Upper lobe of left lung (tissue), 6 donors: ENCODE results near the gene VAPB. TPM values are rescaled to one million over a fixed set of nuclear protein-coding genes. Genes with fewer than 3 reads are reported as not detected.

ENCODE experiments used
- ATAC-seq, 2 donors: fragments of 200-7000 bp; cut with Tn5 transposase; one replicate each; pipeline ENCODE4 v1.9.1; 2022; ENCODE audit warnings: mild to moderate bottlenecking in 2 of 2, moderate library complexity in 2 of 2; ENCODE audit not compliant: low FRiP score in 2 of 2
- DNase-seq, 2 donors: peaks; one replicate each; pipeline ENCODE4 v3.0.0-alpha.2; 2019 to 2020
- H3K27ac ChIP-seq, 4 donors: fragments of 200-600 bp; sonication (generic); one replicate each; pipeline ENCODE4 v1.5.1; 2016 to 2019
- H3K27me3 ChIP-seq, 4 donors: fragments of 200-600 bp; sonication (generic); one replicate each; pipeline ENCODE4 v1.5.1; 2017 to 2019
- H3K36me3 ChIP-seq, 4 donors: fragments of 200-600 bp; sonication (generic); one replicate each; pipeline ENCODE4 v1.5.1; 2016 to 2019
- H3K4me1 ChIP-seq, 4 donors: fragments of 200-600 bp; sonication (generic); one replicate each; pipeline ENCODE4 v1.5.1; 2018 to 2019
- H3K4me3 ChIP-seq, 4 donors: fragments of 200-600 bp; sonication (generic); one replicate each; pipeline ENCODE4 v1.5.1; 2017 to 2019; ENCODE audit warnings: mild to moderate bottlenecking in 2 of 4, moderate library complexity in 1 of 4
- H3K9me3 ChIP-seq, 4 donors: fragments of 200-600 bp; sonication (generic); one replicate each; pipeline ENCODE4 v1.5.1; 2018 to 2019
- EP300 ChIP-seq, 4 donors: sonication (generic); formaldehyde crosslinking; IDR thresholded peaks; one replicate each; pipeline ENCODE4 v1.5.1; 2017; ENCODE audit warnings: antibody characterized with exemption in 4 of 4, control low read depth in 2 of 4
- POLR2A ChIP-seq, 4 donors: fragments of 450-650 bp; IDR thresholded peaks; one replicate each; pipeline ENCODE4 v1.5.1; 2016 to 2017; ENCODE audit warnings: antibody characterized with exemption in 4 of 4, mild to moderate bottlenecking in 2 of 4
- POLR2AphosphoS5 ChIP-seq, 2 donors: sonication (generic); formaldehyde crosslinking; IDR thresholded peaks; one replicate each; pipeline ENCODE4 v1.5.1; 2017; ENCODE audit warnings: antibody characterized with exemption in 2 of 2
- WGBS, 2 donors: methylation state at CpG; one replicate each; pipeline ENCODE4 v1.1.5; 2017 to 2018; 5-methylcytosine and 5-hydroxymethylcytosine counted together
- total RNA-seq, 6 donors: library from RNA; depleted of rRNA in 4 of 6; stranded (reverse); fragments of >200 nt in 4 of 6; gene quantifications; one replicate each; pipeline versions ENCODE4 v1.1.0 to v1.2.1, GENCODE V29; 2016 to 2021
- TF ChIP-seq, protein P1 (sequence below), 6 experiments: fragments of 450-650 bp in 4 of 6; fragments of 200-600 bp in 2 of 6; sonication (generic) in 2 of 6; IDR thresholded peaks; one replicate each; pipeline ENCODE4 v1.5.1; 2016 to 2019; ENCODE audit warnings: antibody characterized with exemption in 6 of 6
- donor health status: DM: no; HTN: no; CAD: no; lungs with moderate emphysema.
- donor health status: DM: no; HTN: yes; CAD: no; lungs with severe emphysema.

VAPB gene
- total RNA-seq, 6 donors from 2014 or later = 13.8 to 48.2 (median 33.7) TPM

DNA sequence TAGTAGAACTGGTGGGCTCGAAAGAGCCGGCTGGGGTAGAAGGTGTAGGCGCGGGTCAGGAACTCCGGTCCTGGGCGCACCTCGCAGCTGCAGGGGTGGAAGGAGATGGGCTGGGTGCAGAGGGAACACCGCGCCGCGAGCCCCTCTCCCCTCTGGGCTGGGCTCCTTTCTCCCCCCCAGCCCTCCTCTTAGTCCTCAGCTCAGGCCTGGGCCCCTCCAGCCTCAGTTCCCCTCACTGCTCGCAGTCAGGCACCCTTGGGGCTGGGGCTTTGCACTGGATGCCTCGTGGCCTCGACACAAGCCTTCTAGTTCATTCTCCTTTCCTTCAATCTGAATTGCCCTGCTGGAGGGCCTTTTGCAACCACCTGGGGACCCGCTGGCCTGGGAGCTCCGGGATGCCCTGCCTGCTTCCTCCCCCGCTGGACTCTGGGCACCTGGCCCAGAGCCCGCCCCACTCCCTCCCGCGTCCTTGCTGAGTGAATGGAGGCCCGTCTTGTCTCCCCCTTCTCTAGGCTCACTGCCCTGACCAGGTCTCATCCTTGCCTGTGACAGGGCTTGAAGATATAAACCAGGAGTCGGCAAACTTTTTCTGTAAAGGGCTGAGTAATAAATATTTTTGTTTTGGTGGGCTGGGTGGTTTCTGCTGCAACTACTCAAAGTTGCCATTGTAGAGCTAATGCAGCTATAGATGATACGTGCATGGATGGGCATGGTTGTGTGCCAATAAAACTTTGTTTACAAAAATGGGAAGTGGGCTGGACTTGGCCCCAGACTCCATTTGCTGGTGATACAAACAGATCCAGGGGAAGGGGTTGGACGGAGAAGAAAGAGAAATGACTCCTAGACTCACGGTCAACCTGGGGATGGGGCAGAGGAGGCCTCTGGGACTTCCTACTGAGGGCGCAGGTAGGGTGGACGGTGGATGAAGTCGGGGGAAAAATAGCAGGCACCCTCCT, 78.8 kb downstream of the VAPB start:
- H3K36me3 ChIP-seq = no peaks in the 10 kb centered on the region
- peaks cover 0 to 6% (median 0%) of the 10 kb centered on the region in 4 donors for H3K4me1 ChIP-seq
- peaks cover 0 to 4% (median 0%) of the 10 kb centered on the region in 4 donors for H3K27me3 ChIP-seq
- no peak overlapping the region for H3K4me3 ChIP-seq
- WGBS, 2 donors = 63 to 76% methylated on average over 23 to 28 of the region's 28 CpGs
- ATAC-seq = no peak
- H3K27ac ChIP-seq = no peak overlapping the region
- H3K9me3 ChIP-seq = no peaks in the 10 kb centered on the region
- TF ChIP-seq POLR2AphosphoS5 (IDR thresholded peaks at IDR 0.05) = no peak
- no peak for TF ChIP-seq EP300 (IDR thresholded peaks at IDR 0.05)
- no peak for TF ChIP-seq POLR2A (IDR thresholded peaks at IDR 0.05)
- TF ChIP-seq, protein P1, sequence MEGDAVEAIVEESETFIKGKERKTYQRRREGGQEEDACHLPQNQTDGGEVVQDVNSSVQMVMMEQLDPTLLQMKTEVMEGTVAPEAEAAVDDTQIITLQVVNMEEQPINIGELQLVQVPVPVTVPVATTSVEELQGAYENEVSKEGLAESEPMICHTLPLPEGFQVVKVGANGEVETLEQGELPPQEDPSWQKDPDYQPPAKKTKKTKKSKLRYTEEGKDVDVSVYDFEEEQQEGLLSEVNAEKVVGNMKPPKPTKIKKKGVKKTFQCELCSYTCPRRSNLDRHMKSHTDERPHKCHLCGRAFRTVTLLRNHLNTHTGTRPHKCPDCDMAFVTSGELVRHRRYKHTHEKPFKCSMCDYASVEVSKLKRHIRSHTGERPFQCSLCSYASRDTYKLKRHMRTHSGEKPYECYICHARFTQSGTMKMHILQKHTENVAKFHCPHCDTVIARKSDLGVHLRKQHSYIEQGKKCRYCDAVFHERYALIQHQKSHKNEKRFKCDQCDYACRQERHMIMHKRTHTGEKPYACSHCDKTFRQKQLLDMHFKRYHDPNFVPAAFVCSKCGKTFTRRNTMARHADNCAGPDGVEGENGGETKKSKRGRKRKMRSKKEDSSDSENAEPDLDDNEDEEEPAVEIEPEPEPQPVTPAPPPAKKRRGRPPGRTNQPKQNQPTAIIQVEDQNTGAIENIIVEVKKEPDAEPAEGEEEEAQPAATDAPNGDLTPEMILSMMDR (IDR thresholded peaks at IDR 0.05) = no peak
- DNase-seq = no peak

DNA sequence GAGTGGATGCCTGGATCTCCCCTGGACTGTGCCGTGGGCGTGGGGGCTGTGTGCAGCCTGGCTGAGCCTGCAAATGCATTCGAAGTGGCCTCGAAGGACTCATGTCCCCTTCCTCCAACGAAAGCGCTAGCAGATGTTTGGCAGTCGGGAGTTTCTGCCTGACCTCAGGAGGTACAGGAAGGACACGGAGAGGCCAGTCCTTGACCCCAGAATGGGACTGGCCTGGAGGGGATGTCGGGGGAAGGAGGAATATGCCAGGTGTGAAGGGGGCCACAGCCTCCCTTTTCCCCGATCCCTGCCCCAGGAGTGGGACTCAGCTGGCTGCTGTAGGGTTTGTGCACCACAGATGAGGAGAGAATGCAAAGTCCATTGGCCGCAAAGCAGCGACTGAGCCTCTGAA, 80.6 kb downstream of the VAPB start:
- Histone ChIP-seq H3K4me1 (peaks cover 0 to 6% (median 0%) of the 10 kb centered on the region in 4 donors), H3K4me3 (no peak overlapping the region), H3K27me3 (peaks cover 0 to 4% (median 0%) of the 10 kb centered on the region in 4 donors), H3K27ac (no peak overlapping the region), H3K36me3 (no peaks in the 10 kb centered on the region), H3K9me3 (no peaks in the 10 kb centered on the region)
- DNase-seq (no peak), ATAC-seq (no peak)
- TF ChIP-seq, protein P1 (IDR thresholded peaks at IDR 0.05) = no peak
- WGBS, 2 donors = 86 to 95% methylated on average over 12 of the region's 12 CpGs

DNA sequence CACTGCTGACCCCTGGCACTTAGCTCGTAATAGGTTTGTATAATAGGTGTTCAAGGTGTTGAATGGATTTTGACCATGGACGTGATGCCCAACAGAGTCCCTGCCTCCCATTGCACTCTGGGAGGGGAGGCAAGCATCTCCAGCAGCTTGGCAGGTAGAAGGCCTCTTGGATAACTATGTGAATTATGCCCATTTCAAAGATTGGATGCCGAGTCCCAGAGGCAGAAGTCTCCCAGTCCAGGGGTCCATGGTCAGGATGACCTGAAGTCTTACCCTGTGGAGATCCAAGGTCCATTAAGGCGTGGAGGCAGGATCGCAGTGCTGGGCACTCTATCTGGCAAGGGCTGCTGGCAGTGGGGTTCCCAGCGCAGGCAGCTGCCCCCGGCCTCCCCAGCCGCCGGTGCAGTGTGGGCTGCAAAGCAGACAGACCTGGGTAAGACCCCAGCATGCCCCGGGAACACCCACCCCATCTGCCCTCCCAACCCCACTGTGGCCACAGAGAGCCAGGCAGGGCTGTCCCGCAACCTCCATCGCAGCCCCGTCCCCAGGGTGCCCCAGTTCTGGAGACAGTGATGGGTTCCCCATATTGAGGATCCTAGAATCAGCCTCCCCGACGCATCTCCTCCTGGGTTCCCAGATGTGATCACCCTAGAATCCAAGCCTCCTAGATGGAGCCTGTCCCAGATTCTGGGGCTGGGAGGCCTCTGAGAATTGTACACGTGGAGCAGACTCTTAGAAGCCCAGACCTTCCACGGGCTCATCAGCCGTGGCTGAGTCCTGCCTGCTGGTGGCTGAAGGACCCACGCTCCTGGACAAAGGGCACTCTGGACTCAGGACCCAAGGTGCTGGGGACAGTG, 81.5 kb downstream of the VAPB start:
- Histone ChIP-seq H3K27me3 (peaks cover 0 to 4% (median 0%) of the 10 kb centered on the region in 4 donors), H3K4me3 (no peak overlapping the region), H3K9me3 (no peaks in the 10 kb centered on the region), H3K36me3 (no peaks in the 10 kb centered on the region), H3K27ac (no peak overlapping the region), H3K4me1 (peaks cover 0 to 6% (median 0%) of the 10 kb centered on the region in 4 donors)
- TF ChIP-seq, protein P1 (IDR thresholded peaks at IDR 0.05) = no peak
- no peak for TF ChIP-seq POLR2A (IDR thresholded peaks at IDR 0.05)
- TF ChIP-seq EP300 (IDR thresholded peaks at IDR 0.05) = no peak
- TF ChIP-seq POLR2AphosphoS5 (IDR thresholded peaks at IDR 0.05) = no peak
- 89 to 91% methylated on average over 4 to 18 of the region's 19 CpGs for WGBS, 2 donors
- DNase-seq (peak in 1 of 2 donors; percentile 66), ATAC-seq (no peak)

DNA sequence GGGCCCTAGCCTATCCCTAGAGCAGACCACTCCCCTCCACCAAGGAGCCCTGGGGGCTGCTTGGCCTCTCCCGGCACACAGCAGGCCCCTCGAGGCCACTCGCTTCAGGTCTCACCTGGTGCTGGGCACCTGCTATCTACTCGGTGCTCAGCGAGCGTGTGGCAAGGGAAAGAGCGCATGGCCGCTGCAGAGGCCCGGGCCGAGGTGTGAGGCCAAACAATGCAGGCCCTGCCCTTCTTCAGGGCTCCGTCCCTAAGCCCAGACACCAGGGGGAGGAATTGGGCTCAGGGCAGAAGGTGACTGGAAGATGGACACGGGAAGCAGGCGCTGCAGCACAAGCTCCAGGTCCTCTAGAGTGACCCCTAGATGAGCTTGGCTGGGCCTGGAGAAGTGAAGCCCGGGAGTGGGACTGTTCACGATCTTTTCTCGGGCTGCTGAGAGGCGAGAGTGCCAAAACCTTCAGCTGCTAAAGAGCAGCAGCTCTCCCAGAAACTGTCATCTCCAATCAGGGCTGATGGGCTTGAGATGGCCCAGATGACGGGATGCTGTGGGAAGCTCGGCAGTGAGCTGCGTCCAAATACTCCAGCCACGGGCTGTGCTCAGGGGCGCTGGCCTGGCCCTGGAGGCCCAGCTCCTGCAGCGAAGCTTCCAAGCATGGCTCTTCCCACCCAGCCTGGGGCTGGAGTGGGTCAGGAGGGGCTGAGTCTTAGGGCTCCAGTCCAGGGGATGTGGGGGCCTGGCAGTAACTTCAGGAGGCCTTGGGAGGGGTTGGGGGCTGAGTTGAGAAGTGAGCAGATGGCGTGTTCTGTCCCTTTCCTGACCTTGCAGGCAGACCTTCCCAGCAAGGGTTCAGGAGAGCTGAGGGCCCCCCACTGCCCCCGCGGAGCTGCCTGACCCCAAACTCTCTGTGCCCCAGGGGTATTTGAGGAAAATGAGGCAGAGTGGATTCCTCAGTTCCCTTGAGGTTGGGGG, 82.5 kb downstream of the VAPB start:
- TF ChIP-seq POLR2A (IDR thresholded peaks at IDR 0.05) = no peak
- no peak for TF ChIP-seq EP300 (IDR thresholded peaks at IDR 0.05)
- TF ChIP-seq, protein P1 (IDR thresholded peaks at IDR 0.05) = no peak
- no peak for TF ChIP-seq POLR2AphosphoS5 (IDR thresholded peaks at IDR 0.05)
- peaks cover 0 to 6% (median 0%) of the 10 kb centered on the region in 4 donors for H3K4me1 ChIP-seq
- 79 to 88% methylated on average over 22 to 24 of the region's 26 CpGs for WGBS, 2 donors
- H3K4me3 ChIP-seq = no peak overlapping the region
- H3K27ac ChIP-seq = no peak overlapping the region
- DNase-seq (peak in 1 of 2 donors; percentile 73), ATAC-seq (peak; percentile 23 to 43)
- H3K27me3 ChIP-seq = peaks cover 0 to 4% (median 0%) of the 10 kb centered on the region in 4 donors
- H3K36me3 ChIP-seq = no peaks in the 10 kb centered on the region
- no peaks in the 10 kb centered on the region for H3K9me3 ChIP-seq
